Muscle layer of colon (tissue), 2 donors: ENCODE measurements around the gene ZBTB22.

ENCODE experiments used
- H3K27ac ChIP-seq: one replicate; pipeline ENCODE4 v1.7.0; 2013; ENCODE audit warnings: low read depth, mild to moderate bottlenecking, low read length, moderate library complexity
- H3K27me3 ChIP-seq, 2 donors: one replicate each; pipeline ENCODE4 v1.7.0; 2013; ENCODE audit warnings: low read length in 2 of 2, mild to moderate bottlenecking in 2 of 2; ENCODE audit not compliant: insufficient read depth in 2 of 2, control insufficient read depth in 1 of 2
- H3K36me3 ChIP-seq: one replicate; pipeline ENCODE4 v1.7.0; 2013; ENCODE audit warnings: mild to moderate bottlenecking, low read length; ENCODE audit not compliant: insufficient read depth
- H3K4me1 ChIP-seq: one replicate; pipeline ENCODE4 v1.7.0; 2013; ENCODE audit warnings: mild to moderate bottlenecking, low read length; ENCODE audit not compliant: insufficient read depth
- H3K4me3 ChIP-seq, 2 donors: one replicate each; pipeline ENCODE4 v1.7.0; 2013; ENCODE audit warnings: low read length in 2 of 2, low read depth in 1 of 2, mild to moderate bottlenecking in 1 of 2, moderate library complexity in 1 of 2
- H3K9ac ChIP-seq: one replicate; pipeline ENCODE4 v1.7.0; 2013; ENCODE audit warnings: low read length
- H3K9me3 ChIP-seq: one replicate; pipeline ENCODE4 v1.7.0; 2013; ENCODE audit warnings: mild to moderate bottlenecking, low read length
- donor health status: abdominal sarcoma.
- donor health status: Adenocarcinoma of cecum.

ZBTB22 gene

DNA sequence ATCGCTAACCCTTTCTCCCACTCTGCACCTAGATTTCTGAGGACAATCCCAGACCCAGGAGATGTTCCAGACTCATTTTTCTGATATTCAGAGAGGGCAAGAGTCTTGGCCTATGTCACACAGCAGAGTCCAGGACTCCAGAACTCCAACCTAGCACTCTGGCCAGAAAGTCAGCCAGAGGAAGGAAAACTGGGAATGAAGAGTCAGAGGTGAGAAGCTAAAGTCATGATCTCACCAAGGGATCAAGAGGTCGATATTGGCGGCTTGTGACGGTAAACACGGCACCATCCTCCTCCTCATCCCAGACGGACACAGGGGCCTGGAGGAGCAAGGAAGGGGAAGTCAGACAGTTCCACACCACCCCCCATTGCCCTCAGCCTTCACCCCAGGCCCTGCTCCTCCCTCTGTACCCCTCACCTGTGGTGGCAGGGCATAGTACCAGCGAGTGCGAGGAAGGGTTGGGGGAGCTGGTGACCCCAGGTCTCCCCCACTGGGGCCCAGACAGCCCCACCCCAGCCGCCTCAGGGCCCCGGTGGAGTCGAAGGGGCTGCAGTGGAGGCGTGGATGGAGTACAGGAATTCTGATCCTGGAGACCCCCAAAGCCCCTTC, 20.6 kb downstream of the ZBTB22 start:
- Histone ChIP-seq H3K4me3 (peak overlapping the region; percentile 24 to 63), H3K9me3 (no peaks in the 10 kb centered on the region), H3K4me1 (peaks cover 18% of the 10 kb centered on the region), H3K27me3 (no peaks in the 10 kb centered on the region), H3K36me3 (peaks cover 40% of the 10 kb centered on the region), H3K27ac (peak overlapping the region; percentile 75), H3K9ac (peak overlapping the region; percentile 27)

DNA sequence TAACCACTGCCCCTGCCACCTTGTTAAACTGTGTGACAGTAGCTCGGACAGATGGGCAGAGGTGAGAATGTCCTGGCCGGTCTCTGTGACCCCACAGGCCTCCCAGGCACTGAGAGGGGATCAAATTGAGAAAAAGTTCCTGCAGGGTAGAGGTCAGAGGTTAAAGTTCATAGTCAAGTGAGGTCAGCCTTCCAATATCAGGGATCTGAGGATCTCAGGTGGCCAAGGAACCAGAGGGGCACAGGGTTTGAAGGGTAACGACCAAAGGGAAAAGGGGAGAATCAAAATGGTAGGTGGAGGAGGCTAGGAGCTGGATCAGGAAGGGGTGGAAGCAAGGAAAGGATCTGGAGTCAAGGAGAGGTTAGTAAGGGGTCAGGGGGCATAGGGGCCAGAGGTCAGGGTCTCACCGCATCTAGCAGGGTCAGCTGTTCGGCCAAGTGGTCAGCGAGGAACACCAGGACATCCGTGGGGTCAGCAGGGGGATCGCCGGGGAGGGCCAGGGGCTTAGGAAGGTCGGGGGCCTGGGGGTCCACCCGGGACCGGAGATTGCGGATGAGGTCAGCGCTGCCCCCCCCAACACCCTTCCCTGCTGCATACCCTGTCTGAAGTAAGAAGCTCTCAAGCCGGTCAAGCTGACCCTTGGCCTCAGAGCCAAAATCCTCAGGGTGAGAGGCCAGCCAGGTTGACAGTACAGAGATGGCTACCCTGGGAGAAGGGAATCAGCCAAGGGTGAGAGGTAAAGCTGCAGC, 21.7 kb downstream of the ZBTB22 start:
- Histone ChIP-seq H3K9me3 (no peaks in the 10 kb centered on the region), H3K4me1 (peaks cover 18% of the 10 kb centered on the region), H3K9ac (no peak overlapping the region), H3K27me3 (no peaks in the 10 kb centered on the region), H3K36me3 (peaks cover 49% of the 10 kb centered on the region), H3K4me3 (no peak overlapping the region), H3K27ac (no peak overlapping the region)

DNA sequence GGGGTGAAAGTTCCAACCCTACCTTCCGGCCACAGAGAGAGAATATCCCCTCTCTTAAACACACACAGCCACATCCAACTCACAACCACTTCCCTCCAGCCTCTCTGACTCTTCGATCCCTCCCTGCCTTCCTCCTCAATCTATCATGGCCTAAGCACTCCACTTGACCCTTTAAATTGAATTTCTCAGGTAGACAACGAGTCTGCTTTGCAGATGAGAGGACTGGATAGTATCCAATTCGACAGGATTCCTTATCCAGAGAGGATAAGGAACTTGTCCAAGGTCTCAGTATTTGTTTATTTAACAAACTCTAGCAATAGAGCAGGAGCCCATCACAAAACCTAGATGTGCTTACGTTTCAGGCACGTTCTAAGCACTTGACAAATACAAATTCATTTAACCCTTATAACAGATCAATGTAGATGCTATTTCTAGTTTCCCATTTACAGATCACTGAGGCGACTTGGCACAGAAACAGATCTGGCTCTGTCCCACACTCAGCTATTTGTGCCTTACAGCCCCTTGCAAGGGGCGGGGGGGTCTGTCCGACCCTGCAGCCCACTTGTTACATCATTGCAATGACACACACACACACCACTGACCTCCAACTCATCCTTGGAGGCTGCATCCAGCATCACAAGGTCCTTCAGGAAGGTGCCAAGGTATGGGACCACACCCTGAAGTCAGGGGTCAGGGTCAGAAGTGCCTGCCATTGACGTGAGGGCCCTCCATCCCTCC, 23.3 kb downstream of the ZBTB22 start:
- Histone ChIP-seq H3K4me3 (no peak overlapping the region), H3K9me3 (no peaks in the 10 kb centered on the region), H3K4me1 (peaks cover 18% of the 10 kb centered on the region), H3K36me3 (peaks cover 49% of the 10 kb centered on the region), H3K27ac (no peak overlapping the region), H3K9ac (no peak overlapping the region), H3K27me3 (no peaks in the 10 kb centered on the region)

DNA sequence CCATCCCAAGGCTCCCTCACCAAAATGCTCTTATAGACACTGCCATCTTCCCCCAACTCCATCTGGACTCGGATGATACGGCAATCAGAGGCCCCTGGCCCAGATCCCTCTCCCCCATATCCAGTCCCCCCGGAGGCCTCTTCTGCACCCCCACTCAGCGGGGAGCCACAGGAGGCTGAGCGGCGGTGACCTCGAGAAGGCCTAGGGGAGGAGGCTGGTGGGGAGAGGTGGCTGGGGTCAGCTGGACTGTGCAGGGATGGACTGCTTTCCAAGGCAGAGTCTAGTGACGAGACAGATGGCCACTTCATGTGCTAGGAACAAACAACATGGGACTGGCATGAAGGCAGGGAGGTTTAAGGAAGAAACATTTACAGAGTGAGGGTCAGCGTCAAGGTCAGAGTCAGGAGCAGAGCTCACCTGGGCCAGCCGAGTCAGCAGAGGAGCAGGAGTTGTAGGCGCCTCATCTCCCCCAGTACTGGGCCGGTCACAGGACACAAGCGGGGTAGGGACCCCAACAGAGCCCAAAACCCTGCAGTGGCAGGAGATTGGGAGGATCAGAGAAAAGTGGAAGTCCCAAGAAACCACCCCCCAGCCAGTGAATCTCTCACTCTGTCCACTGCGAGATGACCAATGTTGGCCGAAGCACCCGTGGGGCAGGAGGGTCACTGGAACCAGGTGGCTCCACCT, 24.4 kb downstream of the ZBTB22 start:
- Histone ChIP-seq H3K9ac (no peak overlapping the region), H3K27me3 (no peaks in the 10 kb centered on the region), H3K9me3 (no peaks in the 10 kb centered on the region), H3K36me3 (peaks cover 49% of the 10 kb centered on the region), H3K27ac (no peak overlapping the region), H3K4me1 (peaks cover 23% of the 10 kb centered on the region), H3K4me3 (no peak overlapping the region)

DNA sequence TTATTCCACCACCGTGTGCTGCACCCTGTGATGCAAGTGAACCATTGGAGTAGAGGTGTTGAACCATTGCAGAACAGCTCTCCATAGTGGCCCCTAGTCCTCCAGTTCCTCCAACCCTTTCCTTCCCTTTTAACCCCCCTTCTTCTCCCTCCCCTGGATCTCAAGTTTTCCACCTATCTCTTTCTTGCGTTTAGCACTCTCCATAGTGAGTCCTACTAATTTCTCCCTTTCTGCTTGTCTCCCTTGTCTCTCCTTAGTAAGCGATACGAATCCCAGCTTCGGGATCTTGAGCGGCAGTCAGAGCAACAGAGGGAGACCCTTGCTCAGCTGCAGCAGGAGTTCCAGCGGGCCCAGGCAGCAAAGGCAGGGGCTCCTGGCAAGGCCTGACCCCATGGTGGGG, 27.1 kb downstream of the ZBTB22 start:
- Histone ChIP-seq H3K9me3 (no peaks in the 10 kb centered on the region), H3K27ac (no peak overlapping the region), H3K9ac (peak overlapping the region; percentile 65), H3K4me3 (peak overlapping the region in 1 of 2 donors; percentile 79), H3K27me3 (no peaks in the 10 kb centered on the region), H3K4me1 (peaks cover 19% of the 10 kb centered on the region), H3K36me3 (peaks cover 54% of the 10 kb centered on the region)

DNA sequence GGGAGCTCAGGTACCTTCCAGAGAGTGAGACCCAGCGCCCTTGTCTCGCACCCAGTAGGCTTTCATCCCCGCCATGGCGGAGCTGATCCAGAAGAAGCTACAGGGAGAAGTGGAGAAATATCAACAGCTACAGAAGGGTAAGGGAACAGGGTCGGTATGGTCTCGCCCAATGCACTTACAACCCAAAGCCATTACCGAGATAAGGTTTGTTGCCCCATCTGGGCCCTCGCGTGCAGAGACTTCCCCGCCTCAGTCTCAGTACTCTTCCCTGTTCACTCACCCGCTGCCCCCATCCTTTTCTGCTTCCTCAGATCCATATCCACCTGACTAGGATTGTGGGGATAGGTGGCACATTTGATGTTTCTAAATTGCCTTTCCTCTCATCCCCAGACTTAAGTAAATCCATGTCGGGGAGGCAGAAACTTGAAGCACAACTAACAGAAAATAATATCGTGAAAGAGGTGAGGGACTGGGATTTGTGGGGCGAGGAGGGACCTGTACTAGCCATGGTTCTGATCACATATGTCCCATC, 27.7 kb downstream of the ZBTB22 start:
- peak overlapping the region; percentile 91 for H3K27ac ChIP-seq

DNA sequence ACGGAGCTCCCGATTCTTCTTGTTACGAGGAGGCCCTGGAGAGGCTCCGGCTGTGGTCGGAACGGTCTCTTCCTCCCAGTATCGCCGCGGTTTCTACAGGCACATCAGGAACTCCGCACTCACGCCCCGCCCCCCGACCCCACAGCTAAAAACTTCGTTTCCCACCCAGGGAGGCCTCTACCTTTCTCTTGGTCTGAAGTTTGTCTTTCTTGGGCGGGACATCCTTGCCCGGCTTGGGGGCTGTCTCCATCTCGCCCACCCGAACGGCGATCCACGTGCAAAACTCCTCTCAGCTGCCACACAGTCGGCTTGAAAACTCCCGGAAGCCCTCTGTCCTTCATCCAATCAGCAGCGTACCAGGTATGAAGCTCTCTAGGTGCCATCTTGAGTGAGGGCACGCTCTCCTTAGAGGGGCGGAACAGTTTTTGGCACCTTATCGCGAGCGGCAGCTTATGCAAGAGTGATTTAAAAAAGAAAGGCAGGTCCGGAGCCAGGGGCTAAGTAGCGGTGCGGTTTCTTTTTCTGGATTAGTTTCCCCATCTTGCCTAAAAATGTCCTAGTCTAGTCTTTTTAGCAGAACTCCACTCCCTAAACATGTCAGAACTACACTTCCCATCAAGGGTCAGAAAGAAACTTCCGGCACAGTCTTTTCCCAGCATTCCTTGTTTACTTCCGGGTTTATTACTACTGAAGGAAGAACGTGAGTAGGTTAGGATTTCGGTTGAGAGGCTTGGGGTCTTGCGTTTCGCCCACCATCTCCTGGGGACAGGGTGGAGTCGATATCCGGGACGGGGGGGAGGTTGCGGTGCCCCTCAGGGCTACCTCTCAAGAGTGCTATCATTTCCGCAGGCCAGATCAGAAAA, 28.4 kb downstream of the ZBTB22 start, which contains the start of the genes PFDN6 and WDR46:
Gene PFDN6 (plus strand): TSS at position 681 of the 863 bp plus-strand sequence. CDS start 256 bp downstream, outside the sequence.
Gene WDR46 (minus strand): TSS at position 319 of the 863 bp plus-strand sequence. CDS start 69 bp downstream, at position 250.
- Histone ChIP-seq H3K9ac (peak within 1 kb of the TSS; percentile 65), H3K27ac (peak within 1 kb of the TSS; percentile 91), H3K9me3 (no peaks in the 10 kb centered on the region), H3K4me3 (peak within 1 kb of the TSS; percentile 79 to 83), H3K27me3 (no peaks in the 10 kb centered on the region), H3K36me3 (peaks cover 50% of the 10 kb centered on the region), H3K4me1 (peaks cover 19% of the 10 kb centered on the region)

More for the DNA sequence above, 27.7 kb downstream of the ZBTB22 start:
- Histone ChIP-seq H3K4me3 (peak overlapping the region; percentile 79 to 83), H3K4me1 (peaks cover 19% of the 10 kb centered on the region), H3K27me3 (no peaks in the 10 kb centered on the region), H3K9ac (peak overlapping the region; percentile 65), H3K9me3 (no peaks in the 10 kb centered on the region), H3K36me3 (peaks cover 51% of the 10 kb centered on the region)

DNA sequence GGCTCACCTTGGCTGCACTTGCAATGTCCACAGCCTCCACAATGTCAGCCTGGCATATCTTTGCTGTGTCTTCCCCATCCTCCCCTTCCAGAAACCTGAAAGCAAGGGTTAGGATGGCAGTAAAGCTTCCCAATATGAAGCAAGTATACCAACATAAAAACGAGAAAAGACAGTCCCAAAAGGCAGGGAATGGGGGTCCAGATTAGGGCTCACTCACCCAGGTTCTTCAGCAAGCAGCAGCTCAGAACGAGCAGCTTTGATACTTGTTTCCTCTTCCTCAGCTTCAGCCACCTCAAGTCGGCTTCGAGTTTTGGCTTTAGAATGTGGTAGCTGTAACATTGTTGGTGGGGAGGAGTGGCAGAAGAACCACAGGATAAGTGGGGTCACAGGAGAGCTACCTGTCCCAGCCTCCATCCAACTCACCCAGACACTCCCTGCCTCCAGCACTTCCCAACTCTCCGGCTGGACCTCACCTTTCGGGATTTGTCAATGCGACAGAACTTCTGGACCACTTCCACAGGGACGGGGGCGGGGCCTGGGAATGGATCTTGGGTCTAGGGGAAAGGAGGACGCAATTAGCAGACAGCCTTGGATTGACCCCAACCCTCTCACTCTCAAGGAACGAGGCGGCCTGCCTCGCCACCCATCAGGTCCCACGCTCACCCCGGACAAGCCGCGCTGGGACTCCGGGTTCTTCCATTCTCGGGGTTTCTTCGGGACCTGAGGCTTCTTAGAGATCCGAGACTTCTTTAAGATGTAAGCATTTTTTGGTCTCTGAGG, 29.2 kb downstream of the ZBTB22 start:
- Histone ChIP-seq H3K36me3 (peaks cover 50% of the 10 kb centered on the region), H3K9ac (peak overlapping the region; percentile 65), H3K4me3 (peak overlapping the region; percentile 79 to 83), H3K9me3 (no peaks in the 10 kb centered on the region), H3K27ac (peak overlapping the region; percentile 91), H3K4me1 (peaks cover 19% of the 10 kb centered on the region), H3K27me3 (no peaks in the 10 kb centered on the region)

DNA sequence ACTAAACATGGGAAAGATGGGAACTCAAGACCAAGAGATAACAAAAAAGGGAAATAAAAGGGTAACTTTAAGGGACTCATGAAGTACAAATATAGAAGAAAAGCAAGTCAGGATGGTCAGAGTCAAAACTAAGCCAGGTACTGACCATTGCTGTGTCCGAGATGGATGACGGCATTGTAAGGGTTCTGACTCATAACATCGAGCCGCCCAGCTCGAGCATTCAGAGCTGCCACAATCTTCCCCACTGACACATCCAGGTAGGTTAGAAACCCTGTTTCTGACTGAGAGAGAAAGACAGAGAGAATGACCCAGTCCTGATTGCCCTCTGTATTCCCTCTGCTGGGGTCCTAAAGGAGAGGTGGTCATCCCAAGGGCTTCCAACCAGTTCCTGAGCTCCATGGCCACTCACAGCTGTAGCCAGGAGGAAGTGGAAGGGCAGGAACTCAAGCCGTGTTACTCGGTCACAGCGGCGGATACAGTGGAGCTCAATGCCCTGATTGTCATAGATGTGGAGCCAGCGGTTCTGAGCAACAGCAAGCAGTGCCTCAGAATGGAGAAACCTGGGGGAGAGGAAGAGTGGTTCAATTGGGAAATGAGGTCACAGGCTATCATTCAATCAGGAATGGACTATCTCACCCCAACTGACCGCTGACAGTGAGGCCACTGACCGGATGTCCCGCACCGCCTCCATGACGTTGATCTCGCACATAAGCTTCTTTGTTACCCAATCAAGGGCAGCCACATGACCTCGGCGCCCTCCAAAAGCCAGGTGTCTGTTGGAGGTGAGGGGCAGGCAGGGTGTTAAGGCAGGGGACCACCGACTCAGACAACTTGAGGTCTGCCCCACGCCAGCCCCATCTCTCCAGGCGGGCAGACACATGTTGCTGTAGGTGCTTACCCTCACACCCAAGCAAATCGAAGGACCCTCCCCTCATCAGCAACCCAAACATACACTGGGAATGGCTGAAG, 30.3 kb downstream of the ZBTB22 start:
- H3K9me3 ChIP-seq = no peaks in the 10 kb centered on the region
- peaks cover 45% of the 10 kb centered on the region for H3K36me3 ChIP-seq
- H3K4me3 ChIP-seq = no peak overlapping the region
- no peak overlapping the region for H3K27ac ChIP-seq
- H3K27me3 ChIP-seq = no peaks in the 10 kb centered on the region
- H3K9ac ChIP-seq = no peak overlapping the region
- peaks cover 19% of the 10 kb centered on the region for H3K4me1 ChIP-seq
